22Rv1 (cell line): Measurements from ENCODE around the gene SPRYD7.

Experiments
- H3K27ac ChIP-seq: fragments of 450-650 bp; 2 replicates; pipeline ENCODE4 v1.5.1; 2017
- CTCF ChIP-seq: fragments of 450-650 bp; IDR thresholded peaks from 2 replicates; pipeline ENCODE4 v1.5.1; 2017; ENCODE audit warnings: mild to moderate bottlenecking
- ZFX ChIP-seq: fragments of 450-650 bp; IDR thresholded peaks from 2 replicates; pipeline ENCODE4 v1.6.1; 2017; ENCODE audit warnings: antibody characterized with exemption, borderline replicate concordance

The SPRYD7 gene

DNA sequence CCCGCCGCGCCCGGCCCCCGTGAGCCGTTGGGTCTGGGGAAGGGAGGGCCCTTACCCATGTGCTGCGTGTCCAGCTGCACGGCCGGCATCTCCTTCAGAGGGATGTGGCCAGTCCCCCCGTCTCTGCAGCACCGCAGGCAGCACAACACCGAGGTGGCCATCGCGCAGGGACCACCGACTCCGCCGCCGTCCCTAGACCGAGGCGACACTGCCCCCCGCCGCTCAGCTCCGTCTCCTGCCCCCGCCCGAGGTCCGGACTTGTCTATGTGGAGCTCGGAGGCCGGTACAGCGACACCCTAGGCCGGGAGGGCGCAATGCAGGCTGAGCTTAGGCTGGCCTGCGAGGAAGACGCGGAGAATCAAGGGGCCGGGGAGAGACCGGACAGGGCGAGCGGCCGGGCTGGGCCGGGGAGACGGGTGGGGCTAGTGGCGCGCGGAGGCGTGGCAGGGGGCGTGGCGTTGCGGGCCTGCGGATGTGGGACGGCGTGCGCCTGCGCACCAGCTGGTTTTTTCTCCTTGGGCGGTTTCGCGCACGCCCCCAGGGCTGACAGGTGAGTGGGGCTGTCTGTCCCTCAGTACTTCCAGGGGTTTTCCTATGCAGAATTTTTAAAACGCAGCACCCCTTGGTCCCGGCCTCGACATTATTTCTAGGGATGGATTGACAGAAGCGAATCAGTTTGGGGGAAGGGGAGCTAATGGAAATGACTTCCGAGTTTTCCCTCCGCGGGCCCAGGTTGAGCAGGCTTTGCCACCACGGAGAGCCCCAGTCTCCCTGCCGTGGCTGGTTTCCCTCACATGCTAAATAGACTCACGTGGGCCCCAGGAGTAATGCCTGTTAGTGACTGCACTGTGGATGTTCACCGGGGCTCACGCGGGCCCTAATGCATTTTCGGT, at the start of gene SPRYD7:
Gene SPRYD7, minus strand, starts transcription at position 266 of the 893 bp plus-strand sequence. Its CDS starts 105 bp downstream, at position 161.
- TF ChIP-seq ZFX (no peak), CTCF (peak; percentile 95)

DNA sequence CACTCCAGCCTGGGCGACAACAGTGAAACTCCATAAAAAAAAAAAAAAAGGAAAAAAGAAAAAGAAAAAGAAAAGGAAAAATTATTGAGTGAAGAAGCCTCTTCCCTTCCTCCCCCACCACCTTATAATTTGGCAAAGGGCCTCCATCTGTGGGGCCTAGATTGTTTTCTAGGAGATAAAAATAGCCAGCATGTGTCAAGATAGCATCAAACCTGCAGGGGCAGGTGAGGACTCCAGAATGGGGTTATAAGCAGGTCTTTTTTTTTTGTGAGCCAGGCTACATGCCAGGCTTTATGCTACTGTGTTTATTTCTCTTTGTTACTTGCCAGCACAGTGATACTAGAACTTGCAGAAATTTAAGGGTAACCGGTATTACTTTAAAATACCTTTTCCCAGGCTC, 49.0 kb upstream of the SPRYD7 start:
- TF ChIP-seq CTCF (no peak), ZFX (no peak)
- H3K27ac ChIP-seq = no peak overlapping the region

More for the DNA sequence above, at the start of gene SPRYD7:
- peak within 1 kb of the TSS; percentile 70 for H3K27ac ChIP-seq

GRCh38 chr13:49980266-49980665, 44.1 kb upstream of the SPRYD7 start:
- TF ChIP-seq ZFX (no peak), CTCF (no peak)
- H3K27ac ChIP-seq = no peak overlapping the region

- TF ChIP-seq ZFX (no peak), CTCF (no peak)
- no peak overlapping the region for H3K27ac ChIP-seq
Measured at GRCh38 chr13:49977992-49978391, 41.9 kb upstream of the SPRYD7 start.

DNA sequence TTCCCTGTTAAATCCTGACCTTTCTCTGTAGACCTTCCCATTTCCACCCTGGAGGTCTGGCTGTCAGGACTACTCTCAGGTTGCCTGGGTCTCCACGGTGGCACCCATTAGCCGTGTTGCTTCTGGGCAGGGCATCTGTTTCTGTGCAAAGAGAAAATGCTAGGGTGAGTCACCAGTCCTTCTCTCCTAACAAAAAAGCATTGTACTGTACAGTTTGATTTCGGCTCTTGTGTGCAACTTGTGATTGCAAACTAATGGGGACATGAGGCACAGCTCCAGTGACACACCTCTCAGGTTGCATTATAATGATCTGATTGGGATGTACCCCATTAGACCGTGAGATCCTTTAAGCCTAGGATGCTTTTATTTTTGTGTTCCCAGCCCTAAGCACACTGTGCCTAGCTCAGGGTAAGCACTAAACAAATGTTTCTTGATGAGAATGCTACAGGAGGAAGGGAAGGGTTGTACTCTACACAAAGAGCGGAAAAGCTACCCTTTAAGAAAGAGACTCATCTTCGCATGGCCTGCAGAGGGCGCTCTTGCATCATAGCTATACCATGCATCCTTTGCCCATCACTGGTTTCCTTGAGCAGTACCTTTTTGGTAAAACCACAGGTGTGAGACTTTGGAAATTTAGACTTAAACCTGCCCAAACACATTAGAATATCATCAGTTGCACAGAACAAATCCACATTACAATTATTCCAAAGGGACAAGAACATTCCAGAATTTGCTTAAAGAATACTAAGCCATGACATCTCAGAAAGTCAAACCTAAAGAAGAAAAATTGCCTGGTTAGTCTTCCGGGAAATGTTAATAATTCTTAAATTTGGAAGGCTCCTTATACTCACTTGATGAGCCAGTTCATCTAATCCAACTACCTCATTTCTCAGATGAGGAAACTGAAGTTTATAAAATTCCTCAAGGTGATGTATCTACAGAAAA, 40.4 kb upstream of the SPRYD7 start:
- TF ChIP-seq ZFX (no peak), CTCF (peak; percentile 94)

DNA sequence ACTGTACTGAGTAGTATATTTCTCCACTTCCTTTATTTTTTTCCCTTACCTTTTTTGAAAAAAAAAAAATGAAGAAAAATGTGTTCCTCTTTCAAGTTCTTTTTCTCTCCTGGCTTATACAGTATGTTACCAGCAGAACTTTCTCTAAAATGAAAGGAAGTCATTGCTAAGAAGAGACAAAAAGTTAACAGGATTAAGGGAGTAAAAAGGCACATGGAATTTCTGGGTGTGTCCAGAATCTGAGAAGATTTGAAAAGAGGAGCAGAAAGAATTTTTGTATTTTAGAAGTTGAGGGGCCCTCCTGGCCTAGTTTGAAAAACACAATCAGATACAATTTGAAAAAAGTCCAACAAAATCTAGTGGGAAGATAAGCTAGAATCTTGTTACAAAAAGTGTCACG, 39.7 kb upstream of the SPRYD7 start:
- no peak overlapping the region for H3K27ac ChIP-seq
- TF ChIP-seq CTCF (no peak), ZFX (no peak)

More for the DNA sequence above, 40.4 kb upstream of the SPRYD7 start:
- no peak overlapping the region for H3K27ac ChIP-seq
